MM.1S (cell line): Measurements from ENCODE around the gene MOB1A.

ENCODE experiments used
- EZH2phosphoT487 ChIP-seq: fragments of 300-600 bp; sonication (generic); IDR thresholded peaks from 2 replicates; pipeline ENCODE4 v1.6.1; 2018; ENCODE audit warnings: antibody characterized with exemption, low read length
- TF ChIP-seq, protein P1 (sequence below): fragments of 300-600 bp; sonication (generic); IDR thresholded peaks from 2 replicates; pipeline ENCODE4 v1.5.1; 2016; ENCODE audit warnings: antibody characterized with exemption, low read length, mixed read lengths

DNA sequence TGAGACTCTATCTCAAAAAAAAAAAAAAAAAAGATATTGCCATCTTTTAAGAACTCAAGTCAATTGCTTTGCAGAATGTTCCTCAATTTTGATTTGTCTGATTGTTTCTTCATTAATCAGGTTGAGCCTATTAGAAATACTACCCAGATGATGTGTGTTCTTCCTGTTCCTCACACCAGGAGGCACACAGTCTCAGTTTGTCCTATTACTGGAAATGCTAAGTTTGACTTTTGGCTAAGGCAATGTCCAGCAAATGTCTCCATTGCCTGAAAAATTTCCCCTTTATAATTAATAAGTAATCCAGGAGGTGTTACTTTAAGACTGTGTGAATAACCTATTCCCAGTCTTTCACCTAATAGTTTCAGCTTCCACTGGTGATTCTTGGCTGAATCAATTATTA is 59.3 kb downstream of the MOB1A start:
- TF ChIP-seq, protein P1, sequence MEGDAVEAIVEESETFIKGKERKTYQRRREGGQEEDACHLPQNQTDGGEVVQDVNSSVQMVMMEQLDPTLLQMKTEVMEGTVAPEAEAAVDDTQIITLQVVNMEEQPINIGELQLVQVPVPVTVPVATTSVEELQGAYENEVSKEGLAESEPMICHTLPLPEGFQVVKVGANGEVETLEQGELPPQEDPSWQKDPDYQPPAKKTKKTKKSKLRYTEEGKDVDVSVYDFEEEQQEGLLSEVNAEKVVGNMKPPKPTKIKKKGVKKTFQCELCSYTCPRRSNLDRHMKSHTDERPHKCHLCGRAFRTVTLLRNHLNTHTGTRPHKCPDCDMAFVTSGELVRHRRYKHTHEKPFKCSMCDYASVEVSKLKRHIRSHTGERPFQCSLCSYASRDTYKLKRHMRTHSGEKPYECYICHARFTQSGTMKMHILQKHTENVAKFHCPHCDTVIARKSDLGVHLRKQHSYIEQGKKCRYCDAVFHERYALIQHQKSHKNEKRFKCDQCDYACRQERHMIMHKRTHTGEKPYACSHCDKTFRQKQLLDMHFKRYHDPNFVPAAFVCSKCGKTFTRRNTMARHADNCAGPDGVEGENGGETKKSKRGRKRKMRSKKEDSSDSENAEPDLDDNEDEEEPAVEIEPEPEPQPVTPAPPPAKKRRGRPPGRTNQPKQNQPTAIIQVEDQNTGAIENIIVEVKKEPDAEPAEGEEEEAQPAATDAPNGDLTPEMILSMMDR: peak; percentile 19; the same call in 1 of the 2 replicates
- TF ChIP-seq EZH2phosphoT487: no peak
